GM18873 (cell line): ENCODE data around the gene TCTN1.
"Not testable (repeated sequence)": the region's sequence is repeated elsewhere in the genome, so short reads cannot be mapped to it uniquely, and the experiment has no call there.

Experiments
- ATAC-seq: cut with Tn5 transposase; IDR thresholded peaks from one replicate; pipeline ENCODE4 v1.9.1; 2021; ENCODE audit warnings: mild to moderate bottlenecking, moderate library complexity, moderate number of reproducible peaks; ENCODE audit not compliant: unreplicated experiment, low FRiP score

The TCTN1 gene

DNA sequence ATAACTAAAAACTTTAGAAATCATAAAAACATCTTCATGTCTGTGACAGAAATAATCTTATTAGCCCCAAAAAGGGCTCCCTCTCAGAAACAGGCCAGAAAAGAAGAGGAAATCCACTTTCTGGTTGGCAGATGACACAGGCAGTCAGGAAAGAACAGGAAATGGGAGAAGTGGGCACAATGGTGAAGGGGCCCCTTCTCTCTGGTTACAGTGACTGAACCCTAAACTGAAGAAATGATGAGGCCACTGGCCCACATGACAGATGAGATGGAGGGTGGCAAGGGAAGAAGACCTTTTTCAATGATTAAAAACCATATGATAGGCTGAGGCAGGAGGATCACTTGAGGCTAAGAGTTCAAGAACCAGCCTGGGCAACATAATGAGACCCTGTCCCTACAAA, 21.1 kb downstream of the TCTN1 start:
- ATAC-seq, result no peak

- no peak for ATAC-seq
Measured at GRCh38 chr12:110636516-110636915, 22.6 kb downstream of the TCTN1 start.

DNA sequence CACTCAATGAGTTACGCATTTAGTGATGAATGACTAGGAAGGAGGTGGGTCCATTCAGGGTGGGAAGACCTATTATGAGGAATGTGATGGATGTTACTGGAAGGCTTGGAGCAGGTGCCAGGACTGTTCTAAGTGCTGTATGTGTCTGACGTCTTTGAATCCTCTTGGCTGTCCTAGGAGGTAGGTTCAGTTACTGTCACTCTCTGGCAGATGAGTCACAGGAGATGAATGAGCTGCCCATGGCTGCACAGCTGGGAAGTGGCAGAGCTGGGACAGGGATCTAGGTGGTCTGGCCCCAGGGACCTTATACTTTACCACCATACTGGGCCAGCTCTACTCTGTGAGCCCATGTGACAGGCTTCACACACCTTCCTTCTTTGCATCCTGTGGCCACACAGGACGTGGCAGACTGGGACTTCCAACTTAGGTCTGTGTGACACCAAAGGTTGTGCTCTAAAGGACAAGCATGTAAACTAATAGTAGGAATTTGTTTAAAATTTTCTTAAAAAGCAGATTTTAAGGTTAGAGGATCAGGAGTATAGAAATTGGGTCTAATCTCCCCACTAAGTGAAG, 24.0 kb downstream of the TCTN1 start:
- ATAC-seq, result no peak

DNA sequence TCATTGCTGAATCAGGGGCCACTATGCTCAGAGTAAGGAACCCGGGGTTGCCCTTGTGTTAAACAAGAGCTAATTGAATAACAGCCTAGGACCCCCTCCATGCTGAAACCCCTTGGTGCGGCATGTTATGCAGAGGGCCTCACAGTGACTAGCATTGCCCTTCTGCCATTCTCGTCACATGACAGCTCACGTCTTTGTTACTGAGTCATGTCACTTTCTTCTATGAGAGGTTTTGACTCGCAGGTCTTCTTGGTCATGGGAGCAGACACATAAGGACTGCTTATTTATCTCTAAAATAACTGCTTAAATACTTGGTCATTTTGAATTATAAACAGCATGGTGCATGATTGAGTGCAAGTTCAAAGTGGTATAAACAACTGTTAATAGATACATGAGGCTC, 24.9 kb downstream of the TCTN1 start:
- no peak for ATAC-seq

DNA sequence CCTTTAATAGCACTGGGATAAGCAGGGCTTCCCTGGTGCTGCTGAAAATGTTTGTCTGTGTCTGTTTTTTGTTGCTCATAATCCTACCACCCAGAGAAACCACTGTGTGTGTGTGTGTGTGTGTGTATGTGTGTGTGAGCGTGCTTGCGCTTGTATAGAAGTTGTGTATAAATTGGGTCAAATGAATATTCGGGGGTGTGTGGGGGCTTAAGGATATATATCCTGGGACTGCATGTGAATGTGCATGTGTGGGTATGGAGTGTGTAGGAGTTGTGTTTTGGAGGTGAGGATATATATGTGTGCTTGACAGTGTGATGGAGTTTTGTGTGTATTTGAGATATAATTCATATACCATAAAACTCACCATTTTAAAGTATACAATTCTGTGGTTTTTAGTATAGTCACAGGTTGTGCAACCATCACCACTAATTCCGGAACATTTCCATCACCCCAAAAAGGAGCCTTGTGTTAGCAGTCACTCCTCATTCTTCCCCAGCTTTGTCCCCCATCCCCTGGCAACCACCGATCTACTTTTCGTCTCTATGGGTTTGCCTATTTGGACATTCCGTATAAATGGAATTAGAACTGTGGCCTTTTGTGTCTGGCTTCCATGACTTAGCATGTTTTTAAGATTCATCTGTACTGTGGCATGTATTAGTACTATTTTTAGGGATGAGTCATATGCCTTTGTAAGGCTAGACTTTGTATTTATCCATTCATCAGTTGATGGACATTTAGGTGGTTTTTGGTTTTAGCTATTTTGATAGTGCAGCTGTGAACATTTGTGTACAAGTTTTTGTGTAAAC, 25.6 kb downstream of the TCTN1 start:
- ATAC-seq, result no peak

DNA sequence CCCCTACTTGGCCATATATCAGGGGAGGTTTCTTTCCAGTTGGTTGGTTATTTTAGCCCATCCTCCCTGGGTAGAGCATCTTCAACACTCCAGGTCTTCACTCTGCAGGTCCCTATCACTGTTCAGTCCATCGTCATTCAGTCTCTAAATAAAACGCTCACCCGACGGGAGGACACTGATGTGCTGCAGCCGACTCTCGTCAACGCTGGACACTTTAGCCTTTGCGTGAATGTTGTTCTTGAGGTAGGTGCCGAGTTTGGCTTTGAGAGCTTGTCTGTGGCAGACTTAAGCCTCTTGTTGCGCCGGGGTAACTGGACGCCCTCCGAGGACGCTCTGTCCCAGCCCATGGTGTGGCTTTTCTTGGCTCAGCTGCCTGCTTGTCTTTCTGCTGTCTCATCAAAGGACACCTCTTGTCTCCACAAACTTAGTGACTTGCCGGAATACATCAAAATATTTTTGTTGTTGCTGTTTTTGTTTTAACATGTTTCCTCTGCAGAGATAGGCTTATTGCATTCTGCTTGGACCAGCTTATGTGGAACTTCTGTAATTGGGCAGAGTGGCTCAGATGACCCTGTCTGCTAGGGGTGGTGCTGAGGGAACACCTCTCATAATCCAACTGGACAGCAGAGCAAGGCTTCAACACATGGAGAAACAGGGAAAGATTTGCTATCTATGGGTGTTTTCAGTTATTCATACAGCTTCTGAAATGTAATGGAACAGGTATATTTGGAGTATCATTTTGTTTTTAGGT, 26.5 kb downstream of the TCTN1 start:
- no peak for ATAC-seq

DNA sequence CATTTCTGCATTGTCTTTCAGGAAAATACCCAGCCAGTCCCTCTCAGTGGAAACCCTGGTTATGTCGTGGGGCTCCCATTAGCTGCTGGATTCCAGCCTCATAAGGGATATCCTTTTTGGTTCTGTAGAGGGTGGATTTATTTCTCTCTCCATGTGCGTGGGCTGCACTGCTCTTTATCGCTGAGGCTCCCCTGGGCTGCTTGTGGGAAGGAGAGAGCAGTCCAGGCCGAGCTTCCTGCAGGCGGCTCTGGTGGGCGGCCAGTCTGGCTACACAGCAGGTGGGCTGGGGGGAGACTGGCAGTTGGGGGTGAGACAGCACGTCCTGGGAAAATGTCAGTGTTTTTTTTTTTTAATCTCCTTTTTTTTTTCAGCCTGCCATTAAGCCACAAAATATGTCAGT, 27.6 kb downstream of the TCTN1 start:
- no peak for ATAC-seq

- ATAC-seq, result peak; percentile 44
Measured at GRCh38 chr12:110647631-110648040, 33.7 kb downstream of the TCTN1 start.

DNA sequence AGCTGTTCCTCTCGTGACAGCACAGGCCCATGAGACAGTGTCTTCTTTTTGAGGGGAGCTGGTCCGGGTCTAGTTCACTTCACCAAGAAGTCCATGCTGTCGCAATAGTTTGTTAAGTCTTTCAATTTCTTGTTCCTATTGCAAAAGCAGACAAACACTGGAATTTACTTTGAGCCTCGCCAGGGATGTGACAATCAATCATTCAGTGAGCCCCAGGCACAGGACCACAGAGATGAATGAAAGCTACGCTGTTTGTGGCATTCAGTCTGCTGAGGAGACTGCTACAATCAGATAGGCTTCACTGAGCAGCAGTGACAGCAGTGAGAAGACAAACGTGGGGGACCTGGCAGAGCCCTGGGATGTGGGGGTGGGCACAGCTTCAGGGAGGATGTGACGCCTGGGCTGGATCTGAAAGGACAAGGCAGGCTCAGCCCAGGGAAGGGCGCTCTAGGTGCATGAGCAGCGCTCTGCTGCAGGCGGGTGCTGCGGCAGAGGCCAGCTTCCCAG, 35.5 kb downstream of the TCTN1 start:
- ATAC-seq, result no peak

- not testable (repeated sequence) for ATAC-seq
Measured at GRCh38 chr12:110654238-110654637, 40.3 kb downstream of the TCTN1 start.

DNA sequence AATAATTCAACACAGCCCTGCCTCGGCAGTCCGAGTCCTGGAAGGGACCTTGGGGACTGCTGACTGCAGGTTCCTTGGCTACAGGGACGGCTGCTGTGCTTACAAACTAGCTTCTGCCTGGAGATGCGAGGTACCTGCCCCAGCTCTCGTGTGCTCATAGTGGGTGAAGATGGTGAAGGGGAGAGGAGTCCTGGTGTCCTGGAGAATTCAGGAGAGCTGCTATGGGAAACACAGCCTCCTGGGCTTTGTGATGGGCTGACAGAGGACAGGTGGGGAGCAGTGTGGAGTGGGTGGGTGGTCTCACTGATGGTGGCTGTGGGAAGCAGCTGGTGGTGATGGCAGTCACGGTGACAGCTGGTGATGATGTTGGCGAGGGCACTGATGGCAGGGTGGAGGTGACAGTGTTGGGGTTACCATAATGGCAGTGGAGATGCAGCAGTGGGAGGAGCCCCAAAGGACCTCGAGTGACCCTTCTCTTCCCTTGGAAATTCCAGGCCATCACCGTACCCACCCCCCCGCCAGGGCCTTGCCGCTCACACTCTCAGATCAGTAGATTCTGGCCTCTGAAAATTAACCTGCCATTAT, 42.2 kb downstream of the TCTN1 start:
- ATAC-seq, result no peak

DNA sequence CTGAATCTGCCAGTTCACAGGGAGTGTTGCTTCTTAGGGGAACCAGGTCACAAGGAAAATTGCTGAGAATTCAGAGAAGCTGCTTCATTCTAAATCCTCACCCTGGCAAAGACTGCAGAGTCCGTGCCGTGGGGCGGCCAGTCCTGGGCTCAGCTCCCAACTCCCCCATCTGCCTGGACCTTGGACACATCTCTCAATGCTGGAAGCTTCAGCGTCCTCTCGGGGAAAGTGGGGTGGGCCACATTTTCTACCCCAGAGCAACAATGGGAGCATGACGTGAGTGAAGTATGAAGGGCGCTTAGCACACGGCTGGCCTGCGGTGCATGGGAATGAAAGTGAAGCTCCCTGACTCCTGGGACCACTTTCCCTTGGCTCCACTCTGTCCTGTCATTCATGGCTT, 43.8 kb downstream of the TCTN1 start:
- ATAC-seq, result no peak

GRCh38 chr12:110658242-110658641, 44.3 kb downstream of the TCTN1 start:
- no peak for ATAC-seq

DNA sequence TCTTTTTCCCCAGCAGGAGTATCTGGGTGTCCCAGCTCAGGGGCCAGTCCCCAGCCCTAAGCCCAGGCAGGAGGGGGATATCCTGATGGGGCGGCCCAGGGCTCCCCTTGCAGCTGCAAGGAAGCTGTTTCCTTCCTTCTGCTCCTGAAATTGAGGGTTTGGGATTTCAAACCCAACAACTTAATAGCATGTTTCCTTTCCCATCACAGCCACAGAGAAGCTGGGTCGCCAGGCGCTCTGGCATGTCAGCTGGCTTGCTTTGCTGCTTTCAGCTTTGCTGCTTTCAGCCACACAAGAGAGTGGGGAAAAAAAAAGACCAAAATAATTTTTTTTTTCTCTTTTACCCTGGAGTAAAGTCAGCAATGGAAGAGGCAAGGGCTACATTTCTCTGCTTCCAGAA, 44.9 kb downstream of the TCTN1 start:
- ATAC-seq, result no peak

- ATAC-seq, result peak; percentile 79
Measured at GRCh38 chr12:110661337-110661972, 47.5 kb downstream of the TCTN1 start.

- ATAC-seq, result no peak
Measured at GRCh38 chr12:110666892-110667291, 53.0 kb downstream of the TCTN1 start.

GRCh38 chr12:110667671-110668070, 53.7 kb downstream of the TCTN1 start:
- ATAC-seq, result no peak

GRCh38 chr12:110668480-110669192, 54.7 kb downstream of the TCTN1 start:
- no peak for ATAC-seq

GRCh38 chr12:110669193-110669502, 55.2 kb downstream of the TCTN1 start:
- ATAC-seq, result no peak

- peak; percentile 51 for ATAC-seq
Measured at GRCh38 chr12:110670161-110670701, 56.3 kb downstream of the TCTN1 start.
